HG03571 (cell line): Measurements from ENCODE around the gene C1orf105.

Source experiments
- ATAC-seq: cut with Tn5 transposase; IDR thresholded peaks from one replicate; pipeline ENCODE4 v1.9.1; 2021; ENCODE audit not compliant: unreplicated experiment

Gene C1orf105

DNA sequence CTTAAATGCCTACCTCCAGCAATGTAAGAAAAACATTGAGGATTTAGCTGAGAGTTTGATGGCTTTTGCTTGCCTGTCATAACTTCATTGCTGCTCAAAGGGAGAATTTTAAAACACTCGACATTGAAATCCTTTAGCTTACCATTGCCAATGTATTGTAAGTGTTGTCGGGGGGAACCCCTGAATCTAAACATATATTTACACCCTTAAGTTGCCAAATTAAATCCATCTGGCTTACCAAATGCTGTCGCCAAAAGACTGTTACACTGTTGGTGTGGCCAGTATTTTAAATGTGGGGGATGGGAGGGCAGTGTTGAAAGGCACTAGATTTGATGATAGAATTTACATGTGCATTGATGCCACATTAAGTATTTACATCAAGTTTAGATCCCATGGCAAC is 24.9 kb upstream of the C1orf105 start:
- no peak for ATAC-seq

DNA sequence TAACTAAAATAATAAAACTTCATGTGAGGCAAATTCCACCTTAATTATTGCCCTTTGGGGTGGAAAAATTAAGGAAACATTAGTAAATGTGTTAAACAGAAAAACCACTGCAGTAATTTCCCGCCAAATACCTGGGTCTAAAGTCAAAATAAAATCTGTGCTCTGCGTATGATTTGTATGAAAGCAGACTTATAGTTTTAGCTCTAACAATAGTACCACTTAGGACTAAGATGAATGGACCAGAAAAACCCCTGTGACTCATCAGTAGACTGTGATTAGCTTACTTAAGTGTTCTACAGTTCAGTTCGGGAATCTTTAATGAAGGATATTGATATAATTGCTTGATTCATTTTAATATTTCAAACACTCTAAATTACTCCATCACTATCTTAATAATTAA is 23.3 kb upstream of the C1orf105 start:
- no peak for ATAC-seq

DNA sequence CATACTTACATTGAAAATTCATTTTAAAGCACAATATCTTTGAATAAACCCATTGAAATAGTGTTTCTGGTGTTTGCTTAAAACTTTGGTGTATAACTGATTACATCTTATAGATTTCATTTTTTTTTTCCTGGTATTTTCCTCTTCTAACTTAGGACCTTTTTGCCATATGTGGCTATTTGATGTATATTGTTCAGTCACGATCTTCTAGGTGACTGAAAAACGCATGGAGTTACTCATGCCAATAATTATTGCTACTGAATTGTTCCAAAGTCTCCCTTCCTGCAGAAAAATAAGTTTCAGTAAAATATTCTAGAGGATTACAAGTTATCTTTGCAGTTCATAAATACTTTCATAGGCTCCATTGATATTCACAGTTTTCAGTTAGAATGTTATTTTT is 22.9 kb upstream of the C1orf105 start:
- no peak for ATAC-seq

DNA sequence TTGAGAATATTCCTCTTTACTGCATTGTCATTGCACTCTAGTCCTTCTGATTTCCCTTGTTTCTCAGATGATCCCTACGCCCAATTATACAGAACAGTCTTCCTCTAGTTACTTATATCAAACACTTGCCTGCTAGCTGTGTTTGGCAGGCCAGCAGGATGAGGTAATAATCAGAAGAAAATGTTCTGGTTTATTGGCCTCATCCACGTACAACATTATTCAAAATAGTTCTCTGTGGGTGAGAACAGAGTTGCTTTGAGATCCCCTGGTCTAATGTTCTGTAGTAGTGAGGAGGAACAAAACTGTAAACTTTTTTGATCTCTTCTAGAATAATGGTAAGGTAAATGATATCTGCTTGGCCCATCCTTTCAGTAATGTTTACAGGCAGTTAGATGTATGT is 22.3 kb upstream of the C1orf105 start:
- no peak for ATAC-seq

DNA sequence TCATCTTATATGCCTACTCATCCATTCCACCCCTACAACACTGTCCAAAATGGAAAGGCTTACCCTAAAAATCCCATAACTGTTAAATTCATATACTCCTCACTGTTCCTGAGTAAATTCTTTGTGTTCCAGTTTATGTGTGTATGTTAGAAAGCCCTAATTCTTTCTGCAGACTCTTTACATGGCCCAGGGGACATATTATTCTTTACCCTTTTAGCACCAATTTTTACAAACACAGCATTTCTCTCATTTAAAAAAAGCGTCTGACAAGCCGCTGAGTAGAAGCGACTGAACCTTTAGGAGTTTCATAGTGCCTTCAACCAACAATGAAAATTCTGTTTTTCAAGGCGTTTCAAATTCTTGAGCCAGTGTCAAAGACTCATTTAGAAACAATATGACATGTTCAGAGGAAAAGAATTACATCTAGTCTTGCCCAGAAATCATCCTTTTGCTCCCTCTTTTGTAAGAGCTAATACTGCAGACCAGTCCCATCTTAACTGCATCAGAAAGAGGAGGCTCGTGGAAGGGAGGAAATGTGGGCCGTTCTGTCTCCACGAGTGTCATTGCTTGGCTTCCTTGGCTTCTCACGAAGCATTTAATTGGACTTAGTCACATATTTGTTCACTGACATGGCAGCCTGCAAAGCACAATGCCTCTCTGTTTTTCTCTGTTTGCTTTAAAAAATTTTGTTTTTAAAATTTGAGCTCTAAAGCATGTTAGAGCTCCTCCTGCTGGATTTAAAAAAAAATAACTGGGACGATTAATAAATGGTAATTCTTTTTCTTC is 21.3 kb upstream of the C1orf105 start:
- ATAC-seq: peak; percentile 44

DNA sequence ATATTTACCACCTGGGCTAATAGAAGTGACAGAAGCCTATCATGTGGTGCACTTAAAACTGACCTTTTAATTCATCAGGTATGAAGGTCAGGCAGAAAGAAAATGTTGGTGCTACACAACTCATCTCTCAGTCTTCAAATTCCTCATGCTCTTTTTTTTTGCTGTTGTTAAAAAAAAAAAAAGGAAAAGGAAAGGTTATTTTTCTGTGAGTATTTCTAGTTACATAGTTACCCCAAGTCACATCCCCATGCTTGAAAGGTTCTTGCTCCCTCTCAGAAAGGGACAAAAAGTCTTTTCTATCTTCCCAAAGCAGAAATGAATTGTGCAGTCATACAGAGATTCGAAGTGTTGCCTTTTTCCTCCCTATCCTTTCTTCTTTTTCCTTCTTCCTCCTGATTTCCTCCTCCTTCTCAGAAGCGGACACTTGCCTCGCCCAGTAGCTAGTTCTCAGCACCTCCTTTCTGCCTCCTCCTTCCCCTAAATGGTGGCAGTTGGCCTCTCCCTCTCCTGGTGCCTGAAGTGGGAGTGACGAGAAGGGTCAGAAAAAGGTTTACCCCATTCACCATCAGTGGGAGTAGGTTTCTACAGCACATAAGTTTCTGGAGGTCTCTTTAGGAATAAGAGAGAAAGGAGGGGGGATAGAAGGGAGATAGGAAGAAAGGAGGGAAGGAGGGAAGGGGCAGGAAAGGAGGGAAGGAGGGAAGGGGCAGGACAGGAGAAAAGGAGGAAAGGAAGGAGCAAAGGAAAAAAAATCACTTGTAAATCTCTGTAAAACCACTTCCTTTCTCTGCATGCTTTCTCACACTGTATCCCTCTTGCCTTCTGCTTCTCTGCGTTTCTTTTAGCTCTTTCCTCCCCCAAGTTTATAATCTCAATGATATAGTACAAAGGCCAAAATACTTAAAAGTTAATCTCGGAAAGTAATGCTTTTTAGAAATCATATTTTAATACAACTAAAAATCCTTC is 20.4 kb upstream of the C1orf105 start:
- no peak for ATAC-seq

DNA sequence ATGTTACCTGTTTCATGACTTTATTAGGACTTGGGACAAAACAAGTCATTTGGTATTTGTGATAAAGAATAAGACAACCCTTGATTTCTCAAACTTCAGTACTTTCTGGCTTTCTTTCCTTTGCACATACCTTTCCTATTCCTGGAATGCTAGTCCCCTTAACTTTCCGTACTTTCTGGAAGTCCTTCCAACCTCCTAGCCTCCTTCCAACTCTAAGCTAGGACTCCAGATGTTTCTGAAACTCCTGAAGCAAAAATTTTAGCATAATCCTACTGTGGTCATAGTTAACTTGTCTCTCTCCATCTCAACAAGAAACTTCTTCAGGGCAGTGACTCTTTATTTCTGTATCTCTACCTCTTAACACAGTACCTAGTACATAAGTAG is 19.8 kb upstream of the C1orf105 start:
- no peak for ATAC-seq

DNA sequence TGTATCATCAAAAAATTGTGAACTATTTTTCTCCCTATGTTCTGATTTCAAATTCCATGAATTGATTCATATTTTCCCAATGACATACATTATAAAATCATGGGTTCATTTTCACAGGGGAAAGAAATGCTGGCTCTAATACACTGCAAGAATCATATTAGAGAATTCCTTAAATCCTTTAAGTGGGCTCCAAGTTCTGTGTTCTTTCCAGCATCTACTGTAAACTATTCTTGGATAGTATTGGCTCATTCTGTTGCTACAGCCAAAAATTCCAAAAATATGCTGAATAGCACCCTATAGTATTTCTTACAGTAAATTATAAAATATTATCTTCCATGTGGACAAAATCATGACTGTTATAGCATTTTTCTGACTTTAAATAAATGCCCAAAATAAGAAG is 19.0 kb upstream of the C1orf105 start:
- no peak for ATAC-seq

DNA sequence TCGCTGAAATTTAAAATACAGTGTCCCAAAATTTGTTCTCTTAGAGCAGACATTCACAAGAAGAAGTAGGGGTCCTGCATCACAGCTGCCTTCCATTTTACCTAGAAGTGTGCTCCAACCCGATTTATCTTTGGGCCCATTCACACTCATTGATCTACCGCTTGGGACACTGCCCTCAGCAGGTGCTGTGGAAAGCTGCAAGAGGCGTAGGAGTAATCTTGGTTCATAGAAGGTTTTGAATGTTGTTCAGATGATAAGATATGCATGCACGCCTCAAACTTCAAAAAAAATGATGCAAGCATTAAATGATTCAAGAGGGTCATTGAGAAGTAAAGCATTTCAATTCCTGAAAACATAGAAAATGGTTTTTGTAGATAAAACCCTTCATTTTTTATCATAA is 18.6 kb upstream of the C1orf105 start:
- no peak for ATAC-seq

DNA sequence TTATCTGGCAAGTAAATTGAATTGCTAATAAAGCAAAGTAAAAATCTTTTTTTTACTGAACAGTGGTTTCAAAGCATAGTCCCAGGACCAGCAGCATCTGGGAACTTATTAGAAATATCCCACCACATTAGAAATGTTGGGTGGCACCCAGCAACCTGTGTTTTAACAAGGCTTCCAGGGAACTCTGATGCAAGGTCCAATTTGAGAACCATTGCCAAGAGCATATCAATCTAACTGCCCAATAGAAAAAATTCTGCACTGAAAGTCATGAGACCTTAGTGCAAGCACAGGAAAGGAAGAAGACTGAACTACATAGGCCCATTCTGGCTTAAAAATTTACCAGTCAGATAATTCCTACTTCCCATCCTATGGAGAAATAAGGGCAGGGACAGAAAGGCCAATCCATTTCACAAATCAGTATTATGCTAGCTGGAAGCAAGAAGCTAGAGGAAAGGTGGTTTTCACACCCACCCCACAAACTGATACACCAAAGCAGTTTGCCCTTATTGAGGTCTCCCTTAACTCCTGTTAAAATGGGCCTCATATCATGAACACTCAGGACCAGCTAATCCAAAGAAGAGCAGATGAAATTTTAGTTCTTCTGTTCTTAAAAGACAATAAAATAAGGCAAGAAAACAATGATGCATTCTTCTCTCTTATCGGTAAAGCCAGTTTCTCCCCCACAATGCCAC is 17.5 kb upstream of the C1orf105 start:
- ATAC-seq: no peak

DNA sequence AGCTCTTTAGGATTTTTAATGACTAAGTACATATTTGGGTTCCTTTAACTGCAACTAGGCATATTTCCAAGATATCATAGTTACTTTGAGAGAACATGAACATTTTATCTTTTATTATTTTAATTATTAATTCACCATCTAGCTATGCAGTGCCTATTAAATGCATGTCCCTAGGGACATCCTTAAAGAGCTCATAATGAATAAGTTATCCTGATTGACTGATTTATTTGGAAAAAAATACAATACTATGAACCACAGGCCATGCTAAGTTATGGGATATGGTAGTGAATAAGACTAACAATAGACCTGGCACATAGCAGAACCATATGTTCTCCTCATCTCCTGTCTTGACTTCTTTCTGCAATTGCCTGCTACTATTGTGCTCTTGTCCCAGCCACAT is 16.4 kb upstream of the C1orf105 start:
- no peak for ATAC-seq

DNA sequence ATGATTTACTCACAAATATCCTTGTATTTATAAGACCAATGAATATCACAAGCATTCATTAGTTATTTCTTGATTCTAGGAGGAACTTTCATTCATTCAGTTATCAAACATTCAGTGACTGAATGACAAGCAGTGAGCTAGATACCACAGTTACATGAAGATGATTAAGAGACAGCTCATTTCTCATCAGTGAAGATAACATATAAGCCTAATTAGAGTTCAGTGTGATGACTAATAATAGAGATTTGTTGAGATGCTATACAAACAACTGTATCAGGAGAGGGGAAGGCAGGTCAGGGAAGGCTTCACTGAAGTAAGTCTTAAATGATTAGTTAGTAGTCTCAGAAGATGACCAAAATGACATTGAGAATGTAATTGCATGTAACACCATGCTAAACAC is 14.6 kb upstream of the C1orf105 start:
- no peak for ATAC-seq

DNA sequence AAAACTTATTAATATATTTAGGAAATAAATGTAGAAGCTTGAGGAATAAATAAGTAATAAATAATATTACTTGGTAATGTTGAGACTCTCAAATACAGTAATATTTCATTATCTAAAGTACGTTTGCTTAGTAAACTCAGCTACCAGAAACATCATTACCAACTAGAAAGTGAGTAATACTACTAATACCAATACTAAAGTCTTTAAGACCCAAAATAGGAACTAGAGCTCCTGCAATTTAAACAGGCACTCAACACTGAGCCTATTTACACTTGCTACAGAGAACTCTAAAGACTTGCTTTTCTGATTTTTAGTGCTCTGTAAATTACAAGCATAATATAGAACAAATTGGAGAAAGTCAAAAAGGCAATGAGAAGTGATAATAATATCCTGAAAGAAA is 13.5 kb upstream of the C1orf105 start:
- no peak for ATAC-seq

DNA sequence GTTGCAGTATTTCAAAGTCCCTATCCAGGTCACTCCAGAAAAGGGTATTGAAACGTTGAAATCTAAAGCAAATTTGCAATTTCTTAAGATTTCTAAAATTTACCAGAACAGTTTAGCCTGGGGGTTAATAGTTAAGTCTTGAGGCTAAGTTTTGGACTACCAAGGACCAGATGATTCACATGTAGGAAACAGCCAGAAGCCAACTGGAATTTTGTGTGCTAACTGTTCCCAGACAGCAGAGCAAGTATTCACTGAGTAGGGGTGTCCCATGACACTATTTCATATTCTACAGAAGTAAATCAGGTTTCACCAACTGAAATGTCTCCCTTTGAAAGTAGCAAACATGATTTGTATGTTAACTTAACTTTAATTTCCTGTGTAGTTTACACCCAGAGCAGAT is 11.5 kb upstream of the C1orf105 start:
- ATAC-seq: no peak

DNA sequence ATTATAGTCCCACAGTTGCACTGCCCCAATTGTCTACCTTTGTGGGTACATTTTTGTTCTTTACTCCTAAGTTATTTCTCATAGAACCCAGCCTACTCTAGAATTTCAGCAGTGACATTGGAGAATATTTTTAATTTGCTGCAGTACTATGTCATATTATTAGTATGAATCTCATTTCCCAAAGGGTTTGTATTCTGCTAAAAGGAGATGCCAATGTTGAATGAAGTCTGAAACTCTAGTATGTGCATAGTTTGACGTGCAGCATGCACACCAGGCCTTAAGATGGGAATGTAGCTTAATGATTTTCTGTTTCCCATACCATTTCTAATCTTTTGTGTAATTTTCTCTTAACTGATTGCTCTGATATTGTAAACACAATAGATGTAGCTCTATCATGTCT is 10.5 kb upstream of the C1orf105 start:
- ATAC-seq: no peak

DNA sequence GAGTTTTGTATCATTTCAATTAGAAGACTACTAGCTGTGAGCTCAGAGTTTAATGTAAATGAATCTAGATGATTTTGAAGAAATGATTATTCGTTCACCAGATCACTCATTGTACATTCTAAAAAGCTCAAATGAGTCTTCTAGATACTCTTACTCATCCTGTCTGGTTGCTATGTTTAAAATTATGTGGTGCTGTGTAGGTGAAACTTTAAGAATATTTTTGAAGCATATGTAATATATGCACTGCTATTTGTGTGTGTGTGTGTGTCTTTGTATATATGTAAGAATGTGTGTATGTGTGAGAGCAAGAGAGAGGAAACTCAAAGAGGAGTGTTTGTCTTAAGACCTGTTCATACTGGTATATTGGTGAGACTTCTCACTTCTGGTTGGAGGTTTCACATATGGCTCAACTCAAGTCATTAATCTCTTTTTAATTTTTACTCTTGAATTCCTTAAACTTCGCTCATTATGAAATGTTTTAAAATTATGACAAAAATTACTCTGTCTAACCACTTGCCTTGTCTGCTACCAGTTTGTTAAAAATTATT is 8.6 kb upstream of the C1orf105 start:
- ATAC-seq: no peak

DNA sequence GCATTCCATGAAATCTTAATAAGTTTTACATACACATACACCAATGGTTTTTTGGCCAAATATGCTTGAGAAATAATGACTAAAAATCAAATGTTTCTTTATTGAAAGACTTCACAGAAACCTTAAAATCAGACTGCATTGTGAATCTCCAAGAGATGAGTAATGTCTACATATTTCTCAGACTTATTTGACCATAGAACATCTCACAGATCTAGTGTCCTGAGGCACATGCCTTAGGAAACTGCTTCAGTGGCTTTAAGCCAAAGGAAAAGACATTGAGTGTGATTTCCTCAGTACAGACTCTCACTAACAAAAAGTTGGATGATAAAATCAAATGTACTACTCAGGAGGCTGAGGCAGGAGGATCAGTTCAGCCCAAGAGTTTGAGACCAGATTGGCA is 6.2 kb upstream of the C1orf105 start:
- no peak for ATAC-seq

DNA sequence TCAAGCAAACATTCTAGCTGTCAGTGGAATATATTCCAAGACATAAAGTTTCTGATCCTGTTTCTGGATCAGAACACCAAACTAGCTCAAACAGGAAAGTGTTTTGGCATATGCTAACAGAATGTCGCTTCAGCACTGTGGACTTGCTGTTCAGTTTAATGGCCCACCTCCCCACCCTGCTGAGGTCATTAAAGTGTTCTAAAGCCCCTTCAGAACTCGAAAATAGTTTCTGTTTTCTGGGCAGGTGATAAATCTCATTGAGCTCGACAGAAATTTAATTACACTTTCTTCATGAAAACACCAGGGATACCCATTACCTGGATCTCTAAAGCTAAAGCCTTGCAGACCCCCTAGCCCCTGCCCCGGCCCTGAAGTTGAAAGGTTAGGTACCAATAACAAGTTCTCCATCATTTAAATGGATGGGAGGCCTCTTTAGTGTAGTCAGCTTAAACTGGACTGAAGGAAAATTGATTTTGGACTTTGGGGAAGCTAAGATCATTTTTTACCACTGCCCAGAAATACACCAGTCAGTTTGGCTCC is 3.9 kb upstream of the C1orf105 start:
- ATAC-seq: no peak

DNA sequence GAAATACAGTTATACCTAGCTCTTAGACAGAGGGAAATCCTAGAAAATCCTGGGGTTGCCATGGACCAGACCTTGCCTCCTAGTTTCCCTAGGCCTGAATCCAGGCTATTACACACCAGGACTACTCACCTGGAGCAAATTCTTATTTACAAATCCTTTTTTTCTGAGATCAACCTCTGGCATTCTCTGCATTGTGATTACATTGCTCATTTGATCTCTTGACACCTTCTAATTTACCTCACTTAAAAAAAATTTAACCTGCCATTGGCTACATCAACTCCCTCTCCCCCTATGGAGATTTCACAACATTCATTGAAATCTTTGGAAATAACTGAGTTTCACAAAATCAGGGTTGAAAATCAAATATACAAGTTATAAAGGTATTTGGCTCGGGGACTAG is 2.9 kb upstream of the C1orf105 start:
- ATAC-seq: no peak

DNA sequence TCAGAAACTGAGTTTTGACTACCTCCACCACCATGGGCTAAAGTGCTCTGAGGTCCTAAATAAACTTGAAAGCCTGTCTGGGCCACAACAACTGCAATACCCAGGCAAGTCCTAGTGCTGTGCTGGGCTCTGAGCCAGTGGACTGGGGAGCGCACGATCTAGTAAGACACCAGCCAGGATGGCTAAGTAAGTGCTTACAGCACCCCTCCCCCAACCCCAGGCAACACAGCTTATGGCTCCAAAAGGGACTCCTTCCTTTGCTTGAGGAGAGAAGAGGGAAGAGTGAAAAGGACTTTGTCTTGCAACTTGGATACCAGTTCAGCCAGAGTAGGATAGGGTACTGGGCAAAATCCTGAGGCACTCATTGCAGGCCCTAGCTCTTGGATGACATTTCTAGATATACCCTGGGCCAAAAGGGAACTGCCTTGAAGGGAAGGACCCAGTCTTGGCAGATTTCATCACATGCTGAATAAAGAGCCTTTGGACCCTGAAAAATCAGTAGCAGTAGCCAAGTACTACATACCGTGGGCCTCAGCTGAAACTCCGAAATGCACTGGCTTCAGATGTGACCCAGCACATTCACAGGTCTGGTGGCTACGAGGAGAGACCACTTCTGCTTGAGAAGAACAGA is 1.6 kb downstream of the C1orf105 start:
- ATAC-seq: no peak

DNA sequence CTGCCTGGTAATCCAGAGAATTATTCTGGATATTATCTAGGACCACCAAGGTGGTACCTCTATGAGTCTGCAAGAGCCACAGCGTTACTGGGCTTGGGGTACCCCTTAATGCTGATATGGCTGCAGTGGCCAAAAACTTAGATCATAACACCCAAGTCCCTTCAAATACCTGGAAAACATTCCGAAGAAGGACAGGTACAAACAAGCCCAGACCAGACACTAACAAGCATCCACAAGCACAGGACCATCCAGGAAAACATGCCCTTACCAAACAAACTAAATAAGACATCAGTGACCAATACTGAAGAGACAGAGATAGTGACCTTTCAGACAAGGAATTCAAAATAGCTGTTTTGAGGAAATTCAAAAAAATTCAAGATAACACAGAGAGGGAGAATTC is 2.9 kb downstream of the C1orf105 start:
- ATAC-seq: no peak
